K562 (cell line): ENCODE measurements around the gene ATP6V1F. TPM values are rescaled to one million over a fixed set of nuclear protein-coding genes. Genes with fewer than 3 reads are reported as not detected.

Experiments used
- CBFA2T3 ChIP-seq: fragments of 450-650 bp; IDR thresholded peaks from 2 replicates; pipeline ENCODE4 v1.6.1; 2017
- E2F3 ChIP-seq: fragments of 250-450 bp; sonication (Bioruptor Pico); IDR thresholded peaks from 2 replicates; pipeline ENCODE4 v1.4.0; 2020; ENCODE audit warnings: mild to moderate bottlenecking
- ELF2 ChIP-seq: fragments of 250-450 bp; sonication (Bioruptor Pico); IDR thresholded peaks from 2 replicates; pipeline ENCODE4 v1.5.0; 2021; ENCODE audit warnings: mild to moderate bottlenecking
- EWSR1 ChIP-seq: fragments of 450-650 bp; IDR thresholded peaks from 2 replicates; pipeline ENCODE4 v1.6.1; 2018; ENCODE audit warnings: borderline replicate concordance, mild to moderate bottlenecking, low read depth, moderate library complexity; ENCODE audit not compliant: partially characterized antibody
- GTF2B ChIP-seq: IDR thresholded peaks from 2 replicates; pipeline ENCODE4 v1.6.1; 2011; ENCODE audit not compliant: insufficient read length; ENCODE audit errors: extremely low read depth
- HOMEZ ChIP-seq: fragments of 250-450 bp; sonication (Bioruptor Pico); IDR thresholded peaks from 2 replicates; pipeline ENCODE4 v1.4.0; 2020; ENCODE audit warnings: mild to moderate bottlenecking, moderate library complexity
- LEF1 ChIP-seq: fragments of 450-650 bp; IDR thresholded peaks from 2 replicates; pipeline ENCODE4 v1.6.1; 2016; ENCODE audit warnings: mild to moderate bottlenecking
- MCM3 ChIP-seq: fragments of 450-650 bp; IDR thresholded peaks from 2 replicates; pipeline ENCODE4 v1.6.1; 2016
- NEUROD1 ChIP-seq: fragments of 150-350 bp; IDR thresholded peaks from 2 replicates; pipeline ENCODE4 v1.6.1; 2014; ENCODE audit warnings: borderline replicate concordance, low read length, low read depth; ENCODE audit not compliant: partially characterized antibody
- NFIC ChIP-seq: fragments of 450-650 bp; IDR thresholded peaks from 2 replicates; pipeline ENCODE4 v1.6.1; 2017; ENCODE audit warnings: mild to moderate bottlenecking, inconsistent platforms
- NR2C2 ChIP-seq, 2 experiments: fragments of 200-800 bp in 1 of 2; sonication (Bioruptor generic) in 1 of 2; sonication (generic) in 1 of 2; formaldehyde crosslinking in 1 of 2; IDR thresholded peaks; 2 replicates each; pipeline versions ENCODE4 v1.6.1 to v1.8.0; 2016 to 2022; ENCODE audit warnings: mild to moderate bottlenecking in 1 of 2, missing compliant biosample characterization in 1 of 2, missing genetic modification characterization in 1 of 2, missing genetic modification reagents in 1 of 2
- OTX1 ChIP-seq: fragments of 450-650 bp; formaldehyde crosslinking; IDR thresholded peaks from 2 replicates; pipeline ENCODE4 v1.4.0; 2022; ENCODE audit warnings: mild to moderate bottlenecking
- PCBP1 ChIP-seq: fragments of 200-400 bp; formaldehyde crosslinking; IDR thresholded peaks from 2 replicates; pipeline ENCODE4 v1.6.1; 2018; ENCODE audit warnings: mild to moderate bottlenecking, low read depth, low read length; ENCODE audit not compliant: poor library complexity, severe bottlenecking
- RAD21 ChIP-seq, 2 experiments: fragments of 250-450 bp in 1 of 2; fragments of 450-650 bp in 1 of 2; sonication (Bioruptor Pico) in 1 of 2; formaldehyde crosslinking in 1 of 2; IDR thresholded peaks in 1 of 2; conservative IDR thresholded peaks in 1 of 2; 2 replicates each; pipeline versions ENCODE4 v1.4.0 to v1.8.0; 2020 to 2022; ENCODE audit warnings: mild to moderate bottlenecking in 2 of 2, moderate library complexity in 1 of 2
- RBM17 ChIP-seq: fragments of 200-400 bp; formaldehyde crosslinking; IDR thresholded peaks from 2 replicates; pipeline ENCODE4 v1.6.1; 2017; ENCODE audit warnings: low read depth, mild to moderate bottlenecking, low read length, borderline replicate concordance
- RBM22 ChIP-seq: fragments of 200-400 bp; formaldehyde crosslinking; IDR thresholded peaks from 2 replicates; pipeline ENCODE4 v1.6.1; 2018; ENCODE audit warnings: low read length, low read depth; ENCODE audit not compliant: poor library complexity, severe bottlenecking
- SIN3A ChIP-seq, 2 experiments: fragments of 150-350 bp in 1 of 2; IDR thresholded peaks; 2 replicates each; pipeline ENCODE4 v1.6.1; 2011 to 2016; ENCODE audit warnings: borderline replicate concordance in 2 of 2, low read depth in 2 of 2, low read length in 2 of 2, mild to moderate bottlenecking in 2 of 2, moderate library complexity in 2 of 2; ENCODE audit not compliant: control insufficient read depth in 1 of 2
- TEAD1 ChIP-seq, 2 experiments: fragments of 450-650 bp in 1 of 2; sonication (generic) in 1 of 2; formaldehyde crosslinking; IDR thresholded peaks; 2 replicates each; pipeline versions ENCODE4 v1.4.0 to v1.8.0; 2020 to 2022; ENCODE audit warnings: mild to moderate bottlenecking in 2 of 2, missing genetic modification reagents in 1 of 2
- XRCC4 ChIP-seq: IDR thresholded peaks from one replicate; pipeline ENCODE4 v1.6.1; 2011; ENCODE audit not compliant: insufficient read depth, insufficient read length; ENCODE audit errors: extremely low read depth
- ZFPM2 ChIP-seq: fragments of 250-450 bp; sonication (Bioruptor Pico); IDR thresholded peaks from 2 replicates; pipeline ENCODE4 v1.5.1; 2022; ENCODE audit warnings: mild to moderate bottlenecking
- ZNF12 ChIP-seq: sonication (generic); formaldehyde crosslinking; IDR thresholded peaks from 2 replicates; pipeline ENCODE4 v1.4.0; 2020; ENCODE audit warnings: mild to moderate bottlenecking, missing genetic modification reagents
- ZNF121 ChIP-seq: sonication (generic); formaldehyde crosslinking; conservative IDR thresholded peaks from 2 replicates; pipeline ENCODE4 v1.8.0; 2022; ENCODE audit warnings: missing genetic modification reagents
- ZNF324 ChIP-seq: fragments of 250-450 bp; sonication (Bioruptor Pico); IDR thresholded peaks from 2 replicates; pipeline ENCODE4 v1.4.0; 2020; ENCODE audit warnings: mild to moderate bottlenecking
- ZNF511 ChIP-seq: sonication (generic); formaldehyde crosslinking; IDR thresholded peaks from 2 replicates; pipeline ENCODE4 v1.8.0; 2022; ENCODE audit warnings: mild to moderate bottlenecking, missing genetic modification reagents
- ZNF76 ChIP-seq: fragments of 250-450 bp; sonication (Bioruptor Pico); IDR thresholded peaks from 2 replicates; pipeline ENCODE4 v1.4.0; 2020; ENCODE audit warnings: mild to moderate bottlenecking, moderate library complexity, borderline replicate concordance
- polyA plus RNA-seq, 8 experiments: library from polyadenylated mRNA; depleted of rRNA in 4 of 8; stranded (reverse) in 5 of 8; unstranded in 3 of 8; fragments of >200 nt; fragmentation: Nextera tagmentation in 2 of 8; fragmentation: Illumina TruSeq in 1 of 8; extraction: Ambion mirVana in 2 of 8; extraction: Trizol in 1 of 8; gene quantifications; 2 replicates each; pipeline versions ENCODE4 v1.2.1 to v1.2.3, GENCODE V29; 2011 to 2014; ENCODE audit warnings: inconsistent platforms in 1 of 8, missing spikeins in 1 of 8
- total RNA-seq, 7 experiments: library from RNA; depleted of rRNA in 6 of 7; stranded (reverse); fragments of >200 nt in 6 of 7; fragmentation: Illumina TruSeq in 2 of 7; extraction: Trizol in 2 of 7; gene quantifications; 2 replicates each; pipeline versions ENCODE4 v1.2.1 to v1.2.3, GENCODE V29; 2011 to 2021; ENCODE audit warnings: low replicate concordance in 1 of 7

Gene ATP6V1F
- total and polyA plus RNA-seq, 9 of the 15 experiments (the other 6 are each of a cell fraction or from before 2014, with no cell fraction given) = 206 to 1,123 (median 542) TPM

DNA sequence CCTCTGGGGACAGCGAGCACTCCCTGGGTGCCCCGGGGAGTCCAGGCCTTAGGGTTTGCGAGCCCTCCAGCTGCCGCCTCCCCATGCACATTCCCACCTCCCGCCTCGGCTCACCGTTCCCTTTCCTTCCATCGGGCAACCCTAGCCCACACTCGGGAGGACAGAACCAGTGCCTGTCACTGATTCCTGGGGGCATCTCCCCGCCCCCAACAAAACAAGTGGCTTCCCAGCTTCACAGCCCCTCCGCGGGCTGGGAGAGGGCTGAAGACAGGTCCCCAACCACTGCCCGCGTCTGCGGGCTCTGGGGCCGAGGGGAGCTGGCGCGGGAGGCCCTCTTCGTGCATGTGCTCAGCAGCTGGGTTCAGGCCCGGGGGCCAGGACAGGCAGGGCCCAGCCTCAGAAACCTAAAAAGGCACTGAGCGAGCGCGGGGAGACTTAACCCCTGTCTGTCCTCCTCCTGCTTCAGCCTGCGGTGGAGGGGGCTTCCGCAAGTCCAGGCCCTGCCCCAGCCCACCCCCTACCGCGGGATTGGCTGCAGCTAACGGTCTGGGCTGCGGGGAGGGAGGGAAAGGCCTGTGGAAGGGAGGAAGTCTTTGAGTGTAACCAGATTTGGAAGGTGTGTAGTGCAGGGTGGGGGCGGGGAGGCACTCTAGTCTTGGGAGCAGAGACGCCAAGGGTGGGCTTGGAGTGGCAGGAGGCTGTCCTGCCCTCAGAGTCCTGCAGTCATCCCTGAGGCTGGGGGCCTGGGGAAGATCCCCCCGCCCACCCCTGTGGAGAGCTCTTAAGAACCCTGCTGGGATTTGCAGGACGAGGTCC, 31.3 kb upstream of the ATP6V1F start (continued):
- TF ChIP-seq NEUROD1 (peak; percentile 63), TEAD1 (CRISPR knock-in tag; IDR thresholded peaks at IDR 0.05) (0 out of 4 replicates have a peak, but pooled peaks of 1 of the 2 experiments have one; percentile 25), E2F3 (CRISPR knock-in tag) (peak; percentile 79), NR2C2 (CRISPR knock-in tag; IDR thresholded peaks at IDR 0.05) (0 out of 2 replicates have a peak, but pooled peaks have one; percentile 23), NR2C2 (tag; IDR thresholded peaks at IDR 0.05) (no peak), PCBP1 (peak; percentile 17), HOMEZ (CRISPR knock-in tag) (0 out of 2 replicates have a peak, but pooled peaks have one; percentile 28), GTF2B (no peak), ZNF121 (CRISPR knock-in tag) (no peak), RBM22 (peak; percentile 84), MCM3 (no peak), CBFA2T3 (0 out of 2 replicates have a peak, but pooled peaks have one; percentile 7), NFIC (peak; percentile 26), XRCC4 (no peak), ELF2 (CRISPR knock-in tag) (peak; percentile 80; the same call in 1 of the 2 replicates), ZNF324 (CRISPR knock-in tag) (no peak), EWSR1 (no peak), ZNF76 (peak; percentile 35; the same call in 1 of the 2 replicates), ZFPM2 (0 out of 2 replicates have a peak, but pooled peaks have one; percentile 23), RAD21 (CRISPR knock-in tag; conservative IDR thresholded peaks at IDR 0.05 in 1 of 2, IDR thresholded peaks at IDR 0.05 in 1 of 2) (0 out of 4 replicates have a peak, but pooled peaks of 1 of the 2 experiments have one; percentile 7), SIN3A (IDR thresholded peaks at IDR 0.05; ENCODE audit: borderline replicate concordance in 2 of 2, control insufficient read depth in 1 of 2, low read depth in 2 of 2, low read length in 2 of 2) (peak in 1 of 2 experiments; percentile 74; a peak in 2 of 4 replicates), ZNF511 (CRISPR knock-in tag) (peak; percentile 58; the same call in 1 of the 2 replicates), ZNF12 (CRISPR knock-in tag) (peak; percentile 22; the same call in 1 of the 2 replicates), RBM17 (no peak), LEF1 (peak; percentile 44; the same call in 1 of the 2 replicates), OTX1 (0 out of 2 replicates have a peak, but pooled peaks have one; percentile 24)
